GM19372 (cell line): ENCODE data around the gene DMGDH.

Experiments used
- ATAC-seq: cut with Tn5 transposase; IDR thresholded peaks from one replicate; pipeline ENCODE4 v1.9.1; 2021; ENCODE audit warnings: mild to moderate bottlenecking, low read depth, moderate library complexity; ENCODE audit not compliant: unreplicated experiment

Gene DMGDH

DNA sequence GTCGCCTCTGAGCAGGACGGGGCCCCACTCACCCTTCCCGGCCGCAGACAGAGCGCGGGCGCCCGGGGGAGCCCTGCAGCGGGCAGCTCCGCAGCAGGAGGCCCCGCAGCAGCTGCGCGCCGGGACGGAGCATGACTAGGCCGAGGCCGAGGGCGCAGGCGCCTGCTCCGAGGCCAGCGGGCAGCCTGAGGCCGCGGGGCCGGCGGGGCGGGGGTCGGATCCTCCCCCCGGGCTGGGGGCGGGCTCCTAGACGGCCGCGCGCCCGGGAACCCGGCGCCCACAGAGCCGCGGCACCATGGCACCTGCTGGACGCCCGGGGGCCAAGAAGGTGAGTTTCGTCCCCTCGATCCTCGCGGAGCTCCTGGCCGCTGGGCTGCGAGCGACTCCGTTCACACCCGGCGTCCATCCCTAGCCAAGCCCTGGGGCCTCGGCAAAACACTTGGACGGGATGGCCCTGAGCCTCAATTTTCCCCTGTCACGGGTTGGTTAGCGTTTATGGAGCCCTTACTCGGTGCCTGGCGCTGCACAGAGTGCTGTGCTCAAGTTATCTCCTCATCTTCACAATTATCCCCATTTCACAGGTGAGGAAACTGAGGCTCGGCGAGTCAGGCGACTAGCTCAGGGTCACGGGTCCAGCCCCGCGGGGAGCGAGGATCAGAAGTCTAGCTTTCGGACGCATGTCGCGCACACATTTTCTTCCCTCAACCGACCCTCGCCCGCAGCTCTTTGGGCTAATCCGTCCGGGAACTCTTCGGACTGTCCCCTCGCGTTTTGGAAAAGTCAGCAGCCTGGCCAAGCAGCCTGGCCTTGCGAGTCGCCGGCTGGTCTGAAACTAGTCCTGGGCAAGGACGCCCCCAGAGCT is at the start of gene DMGDH, which contains the start of gene BHMT2:
TSS of gene DMGDH (minus strand) at position 187 of the 862 bp plus-strand sequence. CDS start at position 133, 54 bp downstream.
TSS of gene BHMT2 (plus strand) at position 280 of the 862 bp plus-strand sequence. CDS start at position 296, 16 bp downstream.
- no peak for ATAC-seq

DNA sequence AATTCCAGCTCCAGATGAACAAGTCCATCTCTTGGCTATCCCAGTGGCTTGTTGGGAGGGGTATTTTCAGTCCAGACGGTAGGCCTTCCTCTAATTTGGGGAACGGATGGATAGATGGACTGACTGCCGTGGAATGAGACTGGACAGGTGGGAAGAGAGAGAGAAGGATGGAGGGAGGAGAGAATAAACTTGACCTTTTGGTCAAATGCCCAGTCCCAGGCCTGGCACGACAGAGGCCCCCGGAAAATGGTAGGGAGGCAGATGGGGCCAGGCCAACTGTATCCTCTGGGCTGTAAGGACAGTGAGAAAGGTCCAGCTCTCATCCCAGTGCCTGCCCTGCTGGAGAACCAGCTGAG is 43.2 kb upstream of the DMGDH start:
- ATAC-seq = no peak

DNA sequence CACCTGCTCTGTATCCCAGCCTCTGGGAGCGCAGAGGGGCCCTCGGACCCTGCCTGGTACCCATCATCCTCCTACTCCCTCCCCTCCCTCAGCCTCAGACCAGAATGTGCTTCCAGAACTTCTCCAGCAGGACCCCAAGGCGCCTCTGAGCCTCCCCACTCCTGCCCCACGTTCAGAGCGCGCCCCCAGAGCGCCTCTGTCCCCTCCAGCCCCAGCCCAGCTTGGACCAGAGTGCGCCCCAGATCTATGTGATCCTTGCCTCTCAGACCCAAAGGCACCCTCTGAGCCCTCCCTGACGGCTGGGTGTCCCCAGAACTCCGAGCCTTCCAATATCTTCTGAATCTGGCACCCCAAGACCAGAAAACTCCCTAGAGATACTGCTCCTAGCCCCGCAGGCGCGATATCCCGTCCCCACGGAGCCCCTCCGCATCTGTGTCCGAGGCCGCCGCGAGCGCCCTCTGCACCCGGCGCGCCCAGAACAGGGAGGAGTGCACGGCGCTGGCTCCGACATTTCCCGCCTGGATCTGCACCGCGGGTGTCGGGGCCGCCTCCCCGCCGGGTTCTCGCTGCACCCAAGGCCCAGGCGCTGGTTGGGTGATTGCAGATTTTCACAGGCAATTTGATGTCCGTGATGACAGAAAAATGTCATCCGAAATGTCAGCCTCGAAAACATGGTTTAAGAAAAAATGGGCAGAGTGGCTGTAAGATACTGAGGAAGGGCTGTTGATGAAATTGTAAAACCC is 42.7 kb upstream of the DMGDH start:
- ATAC-seq = no peak

DNA sequence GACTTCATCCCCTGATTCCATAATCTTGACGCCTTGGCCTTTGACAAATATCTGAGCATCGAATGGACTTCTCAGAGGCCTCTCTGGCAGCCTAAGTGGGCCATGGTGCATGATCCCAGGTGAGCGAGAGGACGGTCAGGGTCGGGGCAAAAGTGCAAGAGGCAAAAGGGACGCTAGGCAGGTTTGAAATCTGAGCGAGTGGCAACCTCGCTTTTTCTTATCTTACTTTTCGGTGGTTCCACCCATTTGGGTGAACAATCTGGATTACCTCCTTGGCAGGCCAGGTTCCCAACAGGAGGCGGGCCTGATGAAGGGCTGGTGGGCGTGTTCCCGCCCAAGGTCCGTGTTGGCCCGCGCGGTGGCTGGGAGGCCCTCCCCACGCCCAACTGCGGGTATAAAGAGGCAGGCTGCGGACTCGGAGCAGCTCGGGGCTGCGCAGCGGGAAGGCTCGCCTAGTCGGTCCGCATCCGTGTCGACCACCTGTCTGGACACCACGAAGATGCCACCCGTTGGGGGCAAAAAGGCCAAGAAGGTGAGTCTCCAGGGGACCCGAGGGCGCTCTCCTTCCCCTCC is 42.0 kb upstream of the DMGDH start, which contains the start of gene BHMT:
TSS of gene BHMT (plus strand) at position 423 of the 573 bp plus-strand sequence. CDS start at position 500, 77 bp downstream.
- no peak for ATAC-seq

DNA sequence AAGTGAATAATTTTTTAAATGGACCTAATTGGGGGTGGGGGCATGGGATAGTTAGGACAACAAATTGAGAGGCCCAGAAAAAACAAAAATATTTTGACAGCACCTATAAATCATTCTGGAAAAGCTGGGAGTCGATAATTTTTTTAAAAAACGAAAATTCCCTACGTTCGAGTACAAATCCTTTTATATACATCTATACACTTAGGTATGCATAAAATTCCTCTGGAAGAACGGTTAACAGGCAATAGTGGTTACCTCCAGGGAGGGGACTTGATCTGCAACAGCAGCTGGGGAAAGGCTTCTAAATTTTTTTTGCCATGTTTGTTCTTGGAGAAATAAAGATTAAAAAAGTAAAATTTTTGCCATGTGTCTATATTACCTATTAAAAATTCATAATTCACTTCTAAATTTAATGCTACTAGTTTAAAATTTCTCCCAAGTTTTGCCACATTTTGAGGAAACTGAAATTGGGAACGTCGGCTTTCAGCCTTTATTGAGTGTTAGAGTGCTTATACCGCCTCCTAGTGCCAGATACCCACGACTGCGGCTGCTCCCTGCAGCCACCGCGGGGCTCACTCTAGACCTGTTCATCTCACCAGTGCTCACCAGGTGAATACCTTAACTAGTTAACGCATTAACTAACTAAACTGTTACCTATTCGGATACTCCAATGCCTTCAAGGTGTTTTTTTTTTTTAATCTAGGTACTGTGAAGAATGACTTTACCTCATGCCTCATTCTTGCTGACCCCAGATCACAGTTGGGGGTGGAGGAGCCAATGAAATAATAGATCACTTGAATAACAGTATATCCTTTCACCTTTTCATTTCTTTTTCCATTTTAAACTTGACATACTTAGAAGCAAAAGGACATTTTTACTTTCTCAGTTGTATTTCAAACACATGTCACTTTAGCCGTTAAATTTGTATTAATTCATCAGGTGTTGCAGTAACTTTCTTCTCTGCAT is 40.3 kb upstream of the DMGDH start:
- ATAC-seq = no peak

DNA sequence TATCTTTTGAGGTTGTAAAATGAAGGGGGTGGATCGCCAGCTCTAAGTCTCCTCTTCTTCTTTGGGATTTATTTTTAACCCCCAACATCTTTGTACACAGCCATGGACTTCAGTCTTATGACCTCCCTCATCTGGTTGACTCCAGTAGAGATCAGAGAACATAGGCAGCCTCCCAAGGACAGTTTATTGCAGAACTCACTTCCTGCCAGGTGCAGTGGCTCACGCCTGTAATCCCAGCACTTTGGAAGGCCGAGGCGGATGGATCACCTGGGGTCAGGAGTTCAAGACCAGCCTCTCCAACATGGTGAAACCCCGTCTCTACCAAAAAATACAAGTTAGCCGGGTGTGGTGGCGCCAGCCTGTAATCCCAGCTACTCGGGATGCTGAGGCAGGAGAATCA is 39.3 kb upstream of the DMGDH start:
- no peak for ATAC-seq

DNA sequence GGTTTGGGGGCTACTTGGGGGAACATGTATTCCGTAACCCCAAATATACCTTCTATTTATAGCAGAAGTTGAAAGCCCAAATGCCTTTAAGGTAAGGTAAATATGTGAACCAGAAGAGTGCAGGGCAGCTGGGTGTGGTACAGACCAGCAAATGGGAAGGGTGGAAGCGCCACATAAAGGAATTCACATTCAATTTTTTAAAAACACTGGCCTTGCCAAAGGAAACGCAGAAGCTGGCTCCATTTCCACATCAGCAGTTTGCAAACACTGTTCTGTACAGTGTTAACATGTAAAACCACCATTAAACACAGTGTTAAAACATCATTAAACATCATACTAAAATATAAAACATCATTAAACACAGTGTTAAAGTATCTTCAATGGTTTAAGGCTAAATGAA is 38.6 kb upstream of the DMGDH start:
- no peak for ATAC-seq

DNA sequence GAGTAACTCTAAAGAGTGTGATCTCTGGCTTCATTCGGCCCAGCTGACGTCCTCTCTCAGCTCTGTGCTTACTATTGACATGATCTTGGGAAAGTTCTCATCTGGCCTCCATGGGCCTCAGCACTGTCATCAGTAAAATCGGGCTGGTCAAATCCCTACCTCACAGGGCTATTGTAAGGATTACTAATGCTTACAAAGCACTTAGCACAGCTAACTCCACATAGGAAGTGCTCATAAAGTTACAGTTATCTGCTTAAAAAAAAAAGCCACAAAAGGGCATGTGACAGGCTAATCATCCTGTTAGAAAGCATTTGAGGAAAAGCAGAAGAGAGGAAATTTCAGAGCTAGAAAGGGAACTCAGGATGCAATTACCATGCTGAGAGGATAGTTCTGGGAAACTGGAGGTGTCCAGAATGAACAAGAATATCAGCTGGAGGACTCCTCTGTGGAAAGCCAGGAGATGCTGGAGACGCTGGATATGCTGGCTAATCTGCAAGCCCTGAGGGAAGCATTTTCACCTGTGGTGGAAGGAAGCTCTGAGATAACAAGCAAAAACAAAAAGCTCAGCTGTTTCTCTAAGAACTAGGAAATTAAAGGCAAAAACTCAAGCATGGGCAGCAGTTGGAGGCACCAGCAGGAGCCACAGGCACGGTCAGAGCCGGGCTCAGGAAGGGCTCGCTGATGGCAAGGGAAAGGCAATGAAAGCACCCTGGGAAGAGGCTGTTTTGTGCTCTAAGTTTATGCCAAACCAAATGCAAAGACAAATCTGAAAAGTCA is 37.7 kb upstream of the DMGDH start:
- ATAC-seq = no peak

DNA sequence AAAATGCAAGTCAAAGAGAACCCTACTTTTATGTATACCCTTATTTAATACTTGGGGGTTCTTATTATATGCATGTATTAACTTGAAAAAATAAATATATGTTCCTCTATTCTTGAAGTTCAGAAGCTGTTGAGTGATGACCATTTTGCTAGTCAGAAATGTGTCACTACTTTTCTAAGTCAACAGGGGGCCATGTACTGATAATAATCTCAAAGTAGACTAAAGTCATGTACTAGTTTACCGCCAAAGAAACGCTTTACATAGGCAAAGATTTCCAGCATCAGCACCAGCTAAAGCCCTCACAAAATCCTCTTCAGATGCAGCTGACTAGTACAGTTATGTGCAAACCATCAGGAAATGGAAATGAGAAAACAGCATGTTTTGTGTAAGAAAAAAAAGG is 36.4 kb upstream of the DMGDH start:
- ATAC-seq = no peak

DNA sequence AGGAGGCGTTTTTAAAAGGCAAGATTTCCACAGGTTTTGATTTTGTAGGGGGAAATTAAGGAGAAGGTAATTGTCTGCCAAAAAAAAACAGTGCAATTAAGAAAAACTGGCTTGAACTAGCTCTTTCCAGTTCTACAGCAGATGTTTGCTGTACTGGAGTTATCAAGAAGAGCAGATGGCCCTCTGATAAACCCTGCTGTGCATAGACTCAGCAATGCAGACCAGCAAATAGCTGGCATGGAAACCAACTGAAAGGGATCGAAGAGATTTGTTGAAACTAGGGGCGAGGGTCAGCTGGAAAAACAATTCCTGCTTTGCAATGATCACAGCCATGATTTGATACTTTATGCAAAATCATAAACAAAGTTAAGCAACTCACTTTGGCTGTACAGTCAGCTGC is 24.3 kb upstream of the DMGDH start:
- ATAC-seq = no peak

DNA sequence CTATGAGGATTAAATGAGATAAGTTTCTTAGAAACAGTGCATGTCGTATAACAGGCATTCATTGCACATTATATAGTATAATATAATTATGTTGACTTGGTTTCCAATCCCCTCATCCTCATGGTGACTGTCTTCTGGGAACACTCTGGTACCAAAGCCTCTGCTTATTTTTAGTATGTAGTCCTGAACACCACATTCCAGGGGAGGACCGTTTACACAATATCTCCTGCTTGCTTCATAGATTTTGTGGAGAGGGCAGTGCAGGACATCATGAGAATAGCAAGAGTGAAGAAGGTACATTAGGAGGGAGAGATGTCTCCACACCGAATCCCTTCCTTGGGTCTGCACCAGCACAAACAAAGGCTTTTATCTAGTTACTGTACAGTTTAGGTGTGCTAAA is 21.6 kb upstream of the DMGDH start:
- no peak for ATAC-seq

DNA sequence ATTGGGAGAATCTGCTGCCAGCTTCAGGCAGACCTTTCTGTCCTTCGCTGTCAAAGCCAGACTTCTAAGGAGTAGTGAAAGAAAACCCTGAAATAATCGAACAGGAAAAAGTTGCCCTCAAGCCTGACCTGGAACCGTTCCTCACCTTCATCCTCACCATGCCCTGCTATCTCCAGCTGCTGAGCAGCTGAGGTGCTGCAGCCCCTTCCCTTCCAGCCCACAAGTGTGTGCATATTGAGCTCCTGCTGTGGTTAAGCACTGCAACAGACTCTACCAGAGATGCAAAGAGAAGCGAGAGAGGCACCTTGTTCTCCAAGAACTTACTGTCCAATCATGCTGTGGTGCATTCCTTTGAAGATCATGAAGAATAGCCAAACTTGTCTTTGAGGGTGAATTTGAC is 19.0 kb upstream of the DMGDH start:
- ATAC-seq = no peak

DNA sequence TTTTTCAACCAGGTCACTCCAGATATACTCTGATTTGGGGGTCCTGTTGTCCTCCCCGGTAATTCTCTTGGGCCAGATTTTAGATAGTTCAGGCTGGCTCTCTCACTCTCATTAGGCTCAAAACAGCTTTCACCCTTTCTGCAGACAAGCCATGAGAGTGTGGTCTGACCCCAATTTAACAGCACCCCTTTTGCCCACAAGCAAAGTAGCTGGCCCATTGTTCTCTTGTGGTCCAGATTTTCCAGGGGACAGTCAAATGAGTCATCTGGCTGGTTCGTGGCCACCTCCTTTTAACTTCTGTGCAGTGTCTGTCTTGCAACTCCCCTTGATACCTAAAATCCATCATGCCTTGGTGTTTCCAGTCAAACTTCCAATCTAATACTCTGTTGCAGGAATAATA is 16.6 kb upstream of the DMGDH start:
- ATAC-seq = no peak

DNA sequence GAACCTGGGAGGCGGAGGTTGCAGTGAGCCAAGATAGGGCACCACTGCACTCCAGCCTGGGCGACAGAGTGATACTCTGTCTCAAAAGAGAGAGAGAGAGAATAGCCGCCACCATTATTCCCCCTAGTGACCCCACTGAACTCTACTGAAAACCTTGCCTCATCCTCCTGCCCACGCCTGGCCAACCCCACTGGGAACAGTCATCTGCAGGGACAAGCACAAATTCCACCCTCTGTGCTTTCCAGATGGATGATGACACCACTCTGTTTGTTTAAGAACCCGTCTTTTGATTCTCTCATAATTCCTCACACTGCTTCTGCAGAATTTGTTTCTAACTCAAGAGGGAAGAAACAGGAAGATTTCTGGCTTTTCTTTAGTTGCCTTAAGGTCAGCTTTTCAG is 12.3 kb upstream of the DMGDH start:
- no peak for ATAC-seq

DNA sequence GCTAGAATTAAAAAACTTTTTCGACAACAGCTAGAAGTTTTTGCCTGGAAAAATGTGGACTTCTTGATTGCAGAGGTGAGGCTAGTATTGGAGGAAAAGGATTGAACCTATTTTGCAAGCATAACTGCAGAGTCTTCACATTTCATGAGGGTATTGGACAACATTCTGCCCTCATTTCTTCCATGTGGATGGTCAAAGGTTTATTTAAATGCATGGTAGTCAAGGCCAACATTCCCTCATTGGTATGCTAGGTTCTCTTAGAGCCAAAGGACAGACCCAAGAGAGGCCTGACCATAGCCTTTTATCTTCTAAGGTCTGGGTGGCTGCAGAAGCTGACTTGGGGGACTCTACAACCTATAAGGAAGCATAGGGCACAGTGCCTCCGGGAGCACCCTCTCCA is 11.3 kb upstream of the DMGDH start:
- ATAC-seq = no peak

DNA sequence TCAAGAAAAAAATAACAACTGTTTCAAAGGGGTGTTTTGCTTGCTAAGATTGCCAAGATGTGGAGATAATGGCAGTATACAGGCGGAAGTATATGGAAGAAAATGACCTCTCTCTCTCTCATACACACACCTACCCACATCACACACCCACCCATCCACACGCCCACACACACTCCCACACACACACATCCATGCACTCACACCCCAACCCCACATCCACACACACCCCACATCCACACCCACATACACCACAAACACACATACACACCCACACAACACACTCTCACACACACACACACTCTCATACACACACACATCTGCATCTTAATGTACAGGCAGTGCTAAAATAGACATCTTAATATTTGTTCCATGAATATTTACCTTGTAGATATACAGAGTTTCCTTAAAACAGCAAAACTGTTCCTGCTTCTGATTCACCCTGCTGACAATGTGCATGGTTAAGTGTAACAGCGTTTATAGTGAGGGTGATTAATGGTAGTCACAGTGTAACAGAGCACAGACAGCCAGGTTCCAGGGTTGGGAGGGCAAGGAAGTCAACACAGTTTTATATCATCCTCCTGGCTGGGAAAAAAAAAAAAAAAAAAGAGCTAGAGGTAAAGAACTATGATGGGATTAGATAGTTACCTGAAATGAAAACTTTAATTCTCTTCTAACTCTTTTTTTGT is 8.3 kb upstream of the DMGDH start:
- no peak for ATAC-seq

DNA sequence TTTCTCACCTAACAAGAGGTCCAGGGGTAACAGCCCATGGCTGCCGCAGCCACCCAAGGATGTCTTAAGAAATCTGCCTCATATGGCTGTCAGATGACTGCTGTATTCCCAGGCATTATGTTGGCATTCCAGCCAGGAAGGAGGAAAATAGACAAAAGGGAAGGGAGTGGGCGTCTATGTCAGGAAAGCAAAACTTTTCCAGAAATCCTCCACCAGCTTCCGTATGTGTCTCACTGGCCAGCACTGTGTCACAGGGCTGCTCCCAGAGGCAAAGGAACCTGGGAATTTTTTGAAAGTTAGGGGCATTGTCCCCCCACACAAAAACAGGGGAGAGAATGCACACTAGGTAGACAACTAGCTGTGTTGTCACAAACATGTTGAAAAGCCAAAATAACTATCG is 7.3 kb upstream of the DMGDH start:
- ATAC-seq = no peak

DNA sequence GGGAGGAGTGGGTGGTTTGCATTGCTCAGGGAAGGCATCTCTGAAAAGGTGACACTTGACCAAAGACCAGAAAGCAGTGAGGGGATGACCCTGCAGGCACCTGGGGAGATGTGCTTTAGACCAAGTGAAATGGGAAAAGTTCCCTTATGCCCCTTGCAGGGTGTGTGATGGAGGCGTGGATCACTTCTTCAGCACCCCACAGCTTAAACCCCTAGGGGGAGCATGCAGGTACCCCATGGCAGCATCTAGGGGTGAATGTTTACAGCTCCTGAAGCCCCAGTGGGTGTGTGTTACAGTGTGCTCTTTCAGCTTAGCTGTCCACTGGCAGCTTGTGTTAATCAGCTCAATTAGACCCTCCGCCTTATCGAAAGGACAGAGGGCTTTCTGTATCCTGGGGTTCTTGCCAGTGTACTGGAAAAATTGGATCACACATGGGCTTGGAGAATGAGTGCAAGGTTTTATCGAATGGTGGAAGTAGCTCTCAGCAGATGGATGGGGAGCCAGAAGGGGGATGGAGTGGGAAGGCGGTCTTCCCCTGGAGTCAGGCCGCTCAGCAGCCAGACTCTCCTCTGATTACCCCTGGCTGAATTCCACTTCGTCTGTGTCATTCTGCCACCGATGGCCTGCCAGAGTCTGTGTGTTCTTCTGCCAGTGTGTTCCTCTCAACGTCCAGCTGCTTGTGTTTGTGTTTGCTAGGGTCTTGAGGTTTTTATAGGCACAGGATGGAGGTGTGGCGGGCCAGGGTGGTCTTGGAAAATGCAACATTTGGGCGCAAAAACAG is 6.4 kb upstream of the DMGDH start:
- no peak for ATAC-seq
